Stomach (tissue), 9 donors: ENCODE results near the gene TRAPPC10. TPM values are rescaled to one million over a fixed set of nuclear protein-coding genes. Genes with fewer than 3 reads are reported as not detected.

Experiments
- DNase-seq, 2 donors: peaks; one replicate each; pipeline versions ENCODE4 v3.0.0 to v3.0.0-alpha.2; 2013 to 2019
- H3K27ac ChIP-seq, 5 donors: fragments of 200-600 bp in 4 of 5; sonication (generic) in 4 of 5; one replicate each; pipeline ENCODE4 v1.5.1; 2013 to 2019; ENCODE audit warnings: mild to moderate bottlenecking in 1 of 5, moderate library complexity in 1 of 5
- H3K27me3 ChIP-seq, 3 donors: fragments of 200-600 bp; sonication (generic); one replicate each; pipeline ENCODE4 v1.5.1; 2017 to 2019; ENCODE audit warnings: mixed run types in 1 of 3
- H3K36me3 ChIP-seq, 4 donors: fragments of 200-600 bp; sonication (generic); 1 replicate in 3 of 4; 2 replicates in 1 of 4; pipeline ENCODE4 v1.5.1; 2016 to 2019
- H3K4me1 ChIP-seq, 4 donors: fragments of 200-600 bp; sonication (generic); one replicate each; pipeline ENCODE4 v1.5.1; 2016 to 2019
- H3K4me3 ChIP-seq, 4 donors: fragments of 200-600 bp; sonication (generic) in 3 of 4; one replicate each; pipeline ENCODE4 v1.5.1; 2016 to 2019; ENCODE audit warnings: mild to moderate bottlenecking in 1 of 4
- H3K9me3 ChIP-seq, 4 donors: fragments of 200-600 bp; sonication (generic); one replicate each; pipeline ENCODE4 v1.5.1; 2016 to 2019
- CTCF ChIP-seq, 7 experiments: fragments of 450-650 bp in 4 of 7; fragments of 200-600 bp in 3 of 7; sonication (generic) in 3 of 7; IDR thresholded peaks; one replicate each; pipeline ENCODE4 v1.5.1; 2016 to 2019; ENCODE audit warnings: antibody characterized with exemption in 7 of 7, control low read depth in 2 of 7, mild to moderate bottlenecking in 1 of 7
- EP300 ChIP-seq: sonication (generic); formaldehyde crosslinking; IDR thresholded peaks from one replicate; pipeline ENCODE4 v1.6.1; 2017; ENCODE audit warnings: antibody characterized with exemption
- POLR2A ChIP-seq, 4 donors: fragments of 450-650 bp; IDR thresholded peaks; one replicate each; pipeline ENCODE4 v1.6.1; 2016; ENCODE audit warnings: antibody characterized with exemption in 4 of 4, control low read depth in 2 of 4, mild to moderate bottlenecking in 1 of 4, moderate library complexity in 1 of 4
- POLR2AphosphoS5 ChIP-seq, 3 donors: sonication (generic); formaldehyde crosslinking; IDR thresholded peaks; one replicate each; pipeline ENCODE4 v1.6.1; 2016; ENCODE audit warnings: antibody characterized with exemption in 3 of 3
- WGBS, 5 donors: extraction: QIAGEN DNeasy Blood & Tissue Kit in 3 of 5; methylation state at CpG; one replicate each; pipeline versions ENCODE4 v1.1.5 to v1.1.7; 2013 to 2018; 5-methylcytosine and 5-hydroxymethylcytosine counted together
- intact Hi-C: fragments of 100-400 bp; cut with DNase I; formaldehyde crosslinking; loops from one replicate; pipeline ENCODE4 v1.15.1; 2023; ENCODE audit warnings: low total_unique reads
- polyA plus RNA-seq, 3 donors: library from polyadenylated mRNA; stranded (reverse); fragments of 200-250 nt; gene quantifications; one replicate each; pipeline ENCODE4 v1.2.3, GENCODE V29; 2013
- total RNA-seq, 5 donors: library from RNA; depleted of rRNA; stranded (reverse); fragments of >200 nt; gene quantifications; one replicate each; pipeline versions ENCODE4 v1.1.0 to v1.2.3, GENCODE V29; 2014 to 2016
- donor health status: healthy with polysubstance abuse.
- donor health status: Bipolar disorder and iron deficiency.
- donor health status: healthy.

The TRAPPC10 gene
- total and polyA plus RNA-seq, 8 donors = 3.7 to 88.1 (median 23.7) TPM

- no peaks in the 10 kb centered on the region for H3K27me3 ChIP-seq
- 59 to 83% (median 81%) methylated on average over 8 to 13 of the region's 13 CpGs for WGBS, 5 donors
- H3K36me3 ChIP-seq = peaks cover 34 to 66% (median 61%) of the 10 kb centered on the region in 4 donors
- no peaks in the 10 kb centered on the region for H3K9me3 ChIP-seq
- no peak overlapping the region for H3K27ac ChIP-seq
- no peak for DNase-seq
- intact Hi-C loops = no loop called here
- no peak overlapping the region for H3K4me3 ChIP-seq
- H3K4me1 ChIP-seq = peaks cover 0 to 14% (median 6%) of the 10 kb centered on the region in 4 donors
- TF ChIP-seq POLR2A (IDR thresholded peaks at IDR 0.05) = no peak
- TF ChIP-seq EP300 = no peak
- TF ChIP-seq POLR2AphosphoS5 (IDR thresholded peaks at IDR 0.05) = no peak
- TF ChIP-seq CTCF (IDR thresholded peaks at IDR 0.05) = no peak
These were observed 30.3 kb upstream of the TRAPPC10 start for GRCh38 chr21:43981871-43982210.

DNA sequence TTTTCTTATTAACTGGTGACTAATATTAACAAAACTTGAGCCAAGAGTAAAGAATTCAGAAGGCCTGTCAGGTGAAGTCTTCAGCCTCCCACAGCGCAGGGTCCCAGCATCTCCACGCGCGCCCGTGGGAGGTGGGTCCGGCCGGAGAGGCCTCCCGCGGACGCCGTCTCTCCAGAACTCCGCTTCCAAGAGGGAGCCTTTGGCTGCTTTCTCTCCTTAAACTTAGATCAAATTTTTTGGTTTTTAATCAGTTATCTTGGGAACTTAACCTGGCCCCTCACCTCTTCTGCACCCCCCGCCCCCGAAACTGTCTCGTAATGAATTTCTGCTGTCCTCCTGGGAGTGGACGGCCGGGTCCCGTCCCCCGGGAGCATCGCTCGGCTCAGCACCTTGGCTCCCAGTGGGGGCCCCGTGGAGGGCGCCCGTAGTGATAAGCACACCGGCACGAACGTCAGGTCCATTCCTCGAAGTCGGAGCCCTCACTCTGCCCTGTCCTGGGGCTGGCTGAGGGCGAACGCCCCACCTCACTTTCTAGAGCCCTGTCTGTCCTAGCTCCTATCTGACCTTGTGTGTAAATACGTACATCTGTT is 29.5 kb upstream of the TRAPPC10 start:
- DNase-seq = no peak
- intact Hi-C loops = no loop called here
- Histone ChIP-seq H3K27me3 (no peaks in the 10 kb centered on the region), H3K4me1 (peaks cover 0 to 10% (median 6%) of the 10 kb centered on the region in 4 donors), H3K36me3 (peaks cover 34 to 66% (median 61%) of the 10 kb centered on the region in 4 donors), H3K27ac (no peak overlapping the region), H3K4me3 (no peak overlapping the region), H3K9me3 (no peaks in the 10 kb centered on the region)
- TF ChIP-seq POLR2AphosphoS5 (IDR thresholded peaks at IDR 0.05) = no peak
- TF ChIP-seq CTCF (IDR thresholded peaks at IDR 0.05) = no peak
- no peak for TF ChIP-seq POLR2A (IDR thresholded peaks at IDR 0.05)
- no peak for TF ChIP-seq EP300
- WGBS, 5 donors = 90 to 95% (median 92%) methylated on average over 32 of the region's 32 CpGs

DNA sequence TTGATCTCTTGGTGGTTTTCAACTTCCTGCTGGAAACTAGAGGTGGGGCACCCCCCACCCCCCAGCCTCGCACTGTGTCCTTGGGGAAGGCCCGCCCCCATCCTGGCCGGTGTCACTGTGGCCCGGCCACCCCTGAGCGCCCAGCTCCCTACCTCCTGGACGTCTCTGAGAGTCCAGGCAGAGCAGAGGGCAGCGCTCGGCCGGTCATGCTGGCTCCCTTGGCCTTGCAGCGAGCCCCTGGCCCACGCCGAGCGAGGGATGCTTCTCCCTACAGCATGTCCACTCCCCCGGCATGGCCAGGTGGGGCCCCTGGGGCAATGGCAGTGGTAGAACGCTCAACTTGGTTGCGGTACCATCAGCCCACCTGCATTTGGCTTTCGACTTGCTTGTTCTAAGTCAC is 28.7 kb upstream of the TRAPPC10 start:
- TF ChIP-seq POLR2A (IDR thresholded peaks at IDR 0.05) = no peak
- no peak for TF ChIP-seq CTCF (IDR thresholded peaks at IDR 0.05)
- TF ChIP-seq POLR2AphosphoS5 (IDR thresholded peaks at IDR 0.05) = no peak
- TF ChIP-seq EP300 = no peak
- H3K4me1 ChIP-seq = peaks cover 0 to 8% (median 3%) of the 10 kb centered on the region in 4 donors
- H3K9me3 ChIP-seq = no peaks in the 10 kb centered on the region
- intact Hi-C loops = no loop called here
- no peak for DNase-seq
- H3K36me3 ChIP-seq = peaks cover 29 to 59% (median 54%) of the 10 kb centered on the region in 4 donors
- H3K27me3 ChIP-seq = no peaks in the 10 kb centered on the region
- no peak overlapping the region for H3K4me3 ChIP-seq
- H3K27ac ChIP-seq = no peak overlapping the region
- 89 to 98% (median 94%) methylated on average over 5 to 17 of the region's 17 CpGs for WGBS, 5 donors

GRCh38 chr21:43983860-43984420 is 28.2 kb upstream of the TRAPPC10 start:
- Histone ChIP-seq H3K27me3 (no peaks in the 10 kb centered on the region), H3K4me3 (no peak overlapping the region), H3K4me1 (peaks cover 0 to 8% (median 3%) of the 10 kb centered on the region in 4 donors), H3K27ac (no peak overlapping the region), H3K36me3 (peaks cover 27 to 54% (median 49%) of the 10 kb centered on the region in 4 donors), H3K9me3 (no peaks in the 10 kb centered on the region)
- no peak for DNase-seq
- WGBS, 5 donors = 85 to 92% (median 91%) methylated on average over 25 of the region's 25 CpGs
- no peak for TF ChIP-seq EP300
- no peak for TF ChIP-seq POLR2AphosphoS5 (IDR thresholded peaks at IDR 0.05)
- no peak for TF ChIP-seq CTCF (IDR thresholded peaks at IDR 0.05)
- intact Hi-C loops = no loop called here
